ENCODE results near the gene GOLGA8A.
"Not testable (repeated sequence)": the region's sequence is repeated elsewhere in the genome, so short reads cannot be mapped to it uniquely, and the experiment has no call there.

GOLGA8A gene

GRCh38 chr15:34403899-34404298, 33.7 kb downstream of the GOLGA8A start:
- not testable (repeated sequence) for DNase-seq

GRCh38 chr15:34403160-34403598, 34.4 kb downstream of the GOLGA8A start:
- DNase-seq: not testable (repeated sequence)

- not testable (repeated sequence) for DNase-seq
These were observed 39.9 kb downstream of the GOLGA8A start for GRCh38 chr15:34397637-34398259.

GRCh38 chr15:34392981-34393380, 44.6 kb downstream of the GOLGA8A start:
- not testable (repeated sequence) for DNase-seq

GRCh38 chr15:34389594-34390086, 48.0 kb downstream of the GOLGA8A start:
- DNase-seq: not testable (repeated sequence)
